Measurements from ENCODE around the gene TPP1.

Gene TPP1

DNA sequence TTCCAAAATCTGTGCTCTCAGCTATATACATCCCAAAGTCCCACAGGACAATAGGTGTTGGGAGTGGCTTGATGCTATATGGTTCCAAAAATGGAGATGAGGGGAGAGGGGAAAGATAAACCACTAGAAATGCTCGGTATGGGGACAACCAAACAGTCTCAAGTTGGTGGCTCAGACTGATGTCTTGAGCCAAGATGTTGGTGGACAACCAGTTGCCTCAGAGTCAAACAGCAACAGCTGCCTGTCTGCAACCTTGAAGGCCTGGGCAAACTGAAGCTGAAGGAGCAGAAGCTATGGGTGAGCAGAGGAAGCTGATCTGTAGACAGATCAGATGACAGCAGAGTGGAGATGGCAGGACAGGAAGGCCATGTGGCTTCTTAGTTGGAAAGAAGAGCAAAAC lies 19.8 kb downstream of the TPP1 start:
- Histone ChIP-seq H2BK12ac (ENCODE audit: low read length) (no peak overlapping the region), H4K91ac (ENCODE audit: low read depth, low read length) (no peak overlapping the region), H2BK5ac (ENCODE audit: low read depth, low read length, poor library complexity) (no peak overlapping the region), H4K8ac (ENCODE audit: low read depth, low read length) (no peak overlapping the region), H2AK5ac (ENCODE audit: low read length) (no peak overlapping the region), H3K4ac (ENCODE audit: low read depth, low read length) (no peak overlapping the region), H2AFZ (ENCODE audit: insufficient read depth, low read length, poor library complexity) (no peak overlapping the region), H3K14ac (ENCODE audit: low read length) (no peak overlapping the region), H3K27me3 (ENCODE audit: insufficient read depth, low read length) (no peaks in the 10 kb centered on the region), H3K4me2 (ENCODE audit: low read length) (no peak overlapping the region), H3K79me1 (ENCODE audit: low read length) (peaks cover 13% of the 10 kb centered on the region), H3K79me2 (ENCODE audit: control insufficient read depth, insufficient read depth, low read length, poor library complexity) (peaks cover 19% of the 10 kb centered on the region), H3K9me3 (ENCODE audit: insufficient read depth, low read depth, low read length) (no peaks in the 10 kb centered on the region), H3K36me3 (ENCODE audit: control insufficient read depth in 1 of 2, insufficient read depth in 2 of 2, low read length in 2 of 2) (peaks cover 21 to 33% of the 10 kb centered on the region in 2 experiments), H2BK120ac (ENCODE audit: insufficient read depth, low read length, poor library complexity) (no peak overlapping the region), H4K12ac (ENCODE audit: low read depth, low read length) (no peak overlapping the region), H3K27ac (ENCODE audit: low read depth, low read length) (no peak overlapping the region), H3K18ac (ENCODE audit: low read length) (no peak overlapping the region), H3K9ac (ENCODE audit: low read length) (no peak overlapping the region), H3K23ac (ENCODE audit: low read length) (no peak overlapping the region), H3K4me3 (ENCODE audit: low read depth, low read length) (no peak overlapping the region), H3K4me1 (ENCODE audit: control insufficient read depth in 1 of 2, insufficient read depth in 2 of 2, low read length in 2 of 2) (peaks cover 0 to 9% of the 10 kb centered on the region in 2 experiments)
- DNase-seq: no peak
- WGBS (ENCODE audit: extremely low coverage, insufficient coverage, insufficient read length): no CpG with 5 or more reads among the region's 1 CpG

DNA sequence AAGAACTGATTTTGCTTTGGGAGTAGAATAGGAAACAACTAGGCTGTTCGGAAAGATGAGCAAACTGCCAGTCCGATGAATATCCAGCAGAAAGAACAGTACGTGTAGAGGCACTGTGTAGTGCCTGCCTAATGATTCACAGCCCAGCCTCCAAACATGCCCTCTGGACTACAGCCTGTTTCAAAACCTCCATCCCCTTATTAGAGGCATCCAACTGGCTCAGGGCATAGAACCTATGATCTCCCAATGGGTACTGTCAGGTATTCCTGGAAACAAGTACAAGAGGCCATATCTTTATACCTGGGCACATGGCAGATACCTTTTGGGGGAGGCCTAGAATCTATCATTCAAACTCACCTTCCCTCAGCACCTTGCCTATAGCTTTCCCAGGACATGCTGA lies 20.7 kb downstream of the TPP1 start:
- no CpG with 5 or more reads among the region's 3 CpGs for WGBS (ENCODE audit: extremely low coverage, insufficient coverage, insufficient read length)

DNA sequence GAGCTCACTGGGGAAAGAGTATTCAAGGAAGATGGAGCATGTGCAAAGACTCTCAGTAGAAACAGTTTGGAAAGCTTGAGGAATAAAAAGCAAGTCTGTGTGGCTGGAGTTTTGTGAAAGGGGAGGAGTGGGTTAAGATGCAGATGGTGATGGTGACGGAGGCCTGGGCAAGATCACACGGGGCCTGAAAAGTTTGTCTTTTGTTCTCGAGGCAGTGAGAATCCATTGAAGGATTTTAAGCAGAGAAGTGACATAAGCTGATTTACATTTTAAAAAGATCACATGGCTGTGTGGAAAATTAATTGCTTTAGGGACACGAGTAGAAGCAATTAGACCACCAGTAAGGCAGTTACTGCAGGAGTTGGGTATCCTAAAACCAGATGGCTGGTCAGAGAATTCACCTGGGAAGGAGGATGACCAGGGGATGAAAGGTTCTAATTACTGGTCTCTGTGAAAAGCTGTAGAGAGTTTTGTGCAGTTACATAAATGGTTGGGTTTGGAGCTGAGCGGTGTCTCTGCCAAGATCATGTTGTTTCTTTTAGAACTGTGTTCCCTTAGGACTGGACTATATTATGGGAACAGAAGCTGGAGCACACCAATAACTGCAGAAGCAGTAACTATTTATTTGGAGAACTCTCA lies 22.9 kb downstream of the TPP1 start:
- Histone ChIP-seq H2AK5ac (ENCODE audit: low read length) (no peak overlapping the region), H3K4ac (ENCODE audit: low read depth, low read length) (no peak overlapping the region), H2AFZ (ENCODE audit: insufficient read depth, low read length, poor library complexity) (no peak overlapping the region), H3K14ac (ENCODE audit: low read length) (no peak overlapping the region), H3K9ac (ENCODE audit: low read length) (no peak overlapping the region), H2BK120ac (ENCODE audit: insufficient read depth, low read length, poor library complexity) (no peak overlapping the region), H4K8ac (ENCODE audit: low read depth, low read length) (no peak overlapping the region), H3K4me2 (ENCODE audit: low read length) (no peak overlapping the region), H2BK5ac (ENCODE audit: low read depth, low read length, poor library complexity) (no peak overlapping the region), H3K4me3 (ENCODE audit: low read depth, low read length) (no peak overlapping the region), H3K23ac (ENCODE audit: low read length) (no peak overlapping the region), H2BK12ac (ENCODE audit: low read length) (no peak overlapping the region), H3K27ac (ENCODE audit: low read depth, low read length) (no peak overlapping the region), H4K12ac (ENCODE audit: low read depth, low read length) (no peak overlapping the region), H3K27me3 (ENCODE audit: insufficient read depth, low read length) (no peaks in the 10 kb centered on the region), H3K79me2 (ENCODE audit: control insufficient read depth, insufficient read depth, low read length, poor library complexity) (no peaks in the 10 kb centered on the region), H3K36me3 (ENCODE audit: control insufficient read depth in 1 of 2, insufficient read depth in 2 of 2, low read length in 2 of 2) (peaks cover 18 to 29% of the 10 kb centered on the region in 2 experiments), H3K4me1 (ENCODE audit: control insufficient read depth in 1 of 2, insufficient read depth in 2 of 2, low read length in 2 of 2) (peaks cover 0 to 4% of the 10 kb centered on the region in 2 experiments), H4K91ac (ENCODE audit: low read depth, low read length) (no peak overlapping the region), H3K9me3 (ENCODE audit: insufficient read depth, low read depth, low read length) (no peaks in the 10 kb centered on the region), H3K18ac (ENCODE audit: low read length) (no peak overlapping the region), H3K79me1 (ENCODE audit: low read length) (no peaks in the 10 kb centered on the region)
- WGBS (ENCODE audit: extremely low coverage, insufficient coverage, insufficient read length): no CpG with 5 or more reads among the region's 5 CpGs
- no peak for DNase-seq

More for the DNA sequence above, 20.7 kb downstream of the TPP1 start:
- Histone ChIP-seq H3K23ac (ENCODE audit: low read length) (no peak overlapping the region), H3K9me3 (ENCODE audit: insufficient read depth, low read depth, low read length) (no peaks in the 10 kb centered on the region), H3K4me2 (ENCODE audit: low read length) (no peak overlapping the region), H4K12ac (ENCODE audit: low read depth, low read length) (no peak overlapping the region), H2BK120ac (ENCODE audit: insufficient read depth, low read length, poor library complexity) (no peak overlapping the region), H3K18ac (ENCODE audit: low read length) (no peak overlapping the region), H3K79me2 (ENCODE audit: control insufficient read depth, insufficient read depth, low read length, poor library complexity) (peaks cover 10% of the 10 kb centered on the region), H3K4ac (ENCODE audit: low read depth, low read length) (no peak overlapping the region), H3K9ac (ENCODE audit: low read length) (no peak overlapping the region), H2AK5ac (ENCODE audit: low read length) (no peak overlapping the region), H3K36me3 (ENCODE audit: control insufficient read depth in 1 of 2, insufficient read depth in 2 of 2, low read length in 2 of 2) (peaks cover 21 to 33% of the 10 kb centered on the region in 2 experiments), H3K4me1 (ENCODE audit: control insufficient read depth in 1 of 2, insufficient read depth in 2 of 2, low read length in 2 of 2) (peaks cover 0 to 11% of the 10 kb centered on the region in 2 experiments), H4K91ac (ENCODE audit: low read depth, low read length) (no peak overlapping the region), H3K14ac (ENCODE audit: low read length) (no peak overlapping the region), H4K8ac (ENCODE audit: low read depth, low read length) (no peak overlapping the region), H3K27ac (ENCODE audit: low read depth, low read length) (no peak overlapping the region), H2BK5ac (ENCODE audit: low read depth, low read length, poor library complexity) (no peak overlapping the region), H3K27me3 (ENCODE audit: insufficient read depth, low read length) (no peaks in the 10 kb centered on the region), H3K4me3 (ENCODE audit: low read depth, low read length) (no peak overlapping the region), H2BK12ac (ENCODE audit: low read length) (no peak overlapping the region), H3K79me1 (ENCODE audit: low read length) (peaks cover 4% of the 10 kb centered on the region), H2AFZ (ENCODE audit: insufficient read depth, low read length, poor library complexity) (no peak overlapping the region)
- no peak for DNase-seq

DNA sequence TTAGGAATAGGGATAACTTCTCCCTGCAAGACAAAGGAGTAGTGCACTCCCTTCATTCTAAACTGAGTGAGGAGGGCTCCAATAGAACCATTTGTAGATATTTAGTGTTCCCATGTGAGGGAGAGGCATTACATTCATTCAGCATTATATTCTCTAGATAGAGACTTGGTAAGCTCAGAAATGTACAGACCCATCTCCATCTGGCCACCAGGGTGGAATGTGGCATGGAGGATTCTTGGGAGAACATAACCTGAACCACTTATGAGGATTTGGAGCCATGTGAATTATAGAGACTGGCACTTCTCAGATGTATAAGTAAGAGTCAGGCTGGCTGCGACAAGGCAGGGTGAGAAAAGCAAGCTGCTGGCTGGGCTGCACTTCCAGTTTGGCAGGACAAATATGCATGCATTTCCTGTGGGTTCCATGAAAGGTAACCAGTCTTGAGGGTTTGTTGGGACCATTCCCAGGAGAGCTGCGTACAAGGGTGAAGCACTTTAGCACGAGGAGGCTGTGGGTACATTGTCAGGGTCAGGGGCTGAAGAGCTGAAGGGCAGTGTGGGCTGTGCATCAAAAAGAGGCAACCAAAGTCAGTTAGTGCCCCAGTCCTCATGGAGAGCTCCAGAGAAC lies 25.0 kb downstream of the TPP1 start:
- Histone ChIP-seq H2AFZ (ENCODE audit: insufficient read depth, low read length, poor library complexity) (no peak overlapping the region), H3K9ac (ENCODE audit: low read length) (no peak overlapping the region), H4K91ac (ENCODE audit: low read depth, low read length) (no peak overlapping the region), H2BK5ac (ENCODE audit: low read depth, low read length, poor library complexity) (no peak overlapping the region), H3K4me3 (ENCODE audit: low read depth, low read length) (no peak overlapping the region), H4K12ac (ENCODE audit: low read depth, low read length) (no peak overlapping the region), H2BK12ac (ENCODE audit: low read length) (no peak overlapping the region), H3K27me3 (ENCODE audit: insufficient read depth, low read length) (no peaks in the 10 kb centered on the region), H3K27ac (ENCODE audit: low read depth, low read length) (no peak overlapping the region), H3K36me3 (ENCODE audit: control insufficient read depth in 1 of 2, insufficient read depth in 2 of 2, low read length in 2 of 2) (peaks cover 2 to 9% of the 10 kb centered on the region in 2 experiments), H3K14ac (ENCODE audit: low read length) (no peak overlapping the region), H3K4me2 (ENCODE audit: low read length) (no peak overlapping the region), H4K8ac (ENCODE audit: low read depth, low read length) (no peak overlapping the region), H3K4ac (ENCODE audit: low read depth, low read length) (no peak overlapping the region), H3K9me3 (ENCODE audit: insufficient read depth, low read depth, low read length) (no peaks in the 10 kb centered on the region), H3K18ac (ENCODE audit: low read length) (no peak overlapping the region), H3K79me2 (ENCODE audit: control insufficient read depth, insufficient read depth, low read length, poor library complexity) (no peaks in the 10 kb centered on the region), H3K4me1 (ENCODE audit: control insufficient read depth in 1 of 2, insufficient read depth in 2 of 2, low read length in 2 of 2) (peaks cover 0 to 4% of the 10 kb centered on the region in 2 experiments), H3K23ac (ENCODE audit: low read length) (no peak overlapping the region), H2BK120ac (ENCODE audit: insufficient read depth, low read length, poor library complexity) (no peak overlapping the region), H3K79me1 (ENCODE audit: low read length) (no peaks in the 10 kb centered on the region), H2AK5ac (ENCODE audit: low read length) (no peak overlapping the region)
- no peak for DNase-seq
- WGBS (ENCODE audit: extremely low coverage, insufficient coverage, insufficient read length): no CpG with 5 or more reads among the region's 3 CpGs

All from trophoblast cell (in vitro differentiated cells and primary cell).